Activated CD8-positive, alpha-beta memory T cell treated with anti-CD3 and anti-CD28 coated beads, Interleukin-2, amount 50 U/mL, for 1 hour (primary cell): ENCODE data around the gene CPA3.

Experiments
- DNase-seq: peaks from one replicate; pipeline ENCODE4 v3.0.0-alpha.2; 2020; ENCODE audit errors: extremely low read depth

The CPA3 gene

DNA sequence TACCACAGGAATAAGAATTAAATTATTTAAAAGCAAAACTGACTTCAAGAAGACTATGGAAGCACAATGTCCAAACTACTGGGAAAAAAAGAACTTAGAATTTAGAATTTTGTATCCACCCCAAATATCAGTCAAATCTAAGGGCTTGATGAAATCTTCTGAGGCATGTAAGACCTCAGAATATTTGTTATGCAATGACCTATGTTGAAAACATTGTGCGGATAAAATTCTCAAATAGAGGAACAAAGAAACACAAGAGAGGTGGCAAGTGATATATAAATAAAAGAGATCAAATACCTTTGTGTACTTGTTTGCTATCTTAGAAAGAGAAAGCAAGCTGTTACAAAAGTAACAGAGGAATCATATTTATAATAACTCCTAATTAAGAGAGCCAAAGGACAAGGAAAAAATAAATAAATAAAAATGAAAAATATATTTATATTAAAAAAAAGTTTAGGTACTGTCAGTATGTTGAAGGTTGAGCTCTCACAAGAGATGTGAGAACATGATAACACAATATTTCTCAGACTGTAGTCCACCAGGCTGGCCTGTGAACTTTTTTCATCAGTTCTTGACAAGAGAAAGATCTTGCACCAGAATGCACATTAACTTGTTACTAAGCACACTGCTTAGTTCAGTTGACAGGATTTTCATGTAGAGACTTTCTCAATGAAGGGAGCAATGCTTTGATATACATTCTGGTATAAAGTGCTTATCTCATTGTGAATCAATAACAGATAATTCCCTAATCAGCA lies 50.0 kb downstream of the CPA3 start:
- DNase-seq = no peak

GRCh38 chr3:148916132-148916531 lies 51.0 kb downstream of the CPA3 start:
- DNase-seq = no peak

DNA sequence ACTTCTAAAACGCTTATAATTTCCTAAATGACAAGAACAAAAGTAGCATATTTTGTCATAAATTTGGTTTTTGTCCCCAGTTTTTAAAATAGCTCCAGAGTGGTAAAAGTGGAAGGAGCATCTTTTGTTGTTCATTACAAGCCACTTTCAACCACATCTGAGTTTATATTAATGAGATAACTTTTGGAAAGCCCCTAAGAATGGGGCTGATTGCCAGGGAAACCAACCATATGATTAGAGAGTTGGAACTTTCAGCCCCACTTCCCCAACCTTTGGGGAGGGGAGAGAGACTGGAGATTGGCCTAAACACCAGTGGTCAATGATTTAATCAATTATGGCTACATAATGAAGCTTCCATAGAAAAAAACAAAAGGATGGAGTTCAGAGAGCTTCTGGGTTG lies 57.4 kb downstream of the CPA3 start:
- DNase-seq = no peak

DNA sequence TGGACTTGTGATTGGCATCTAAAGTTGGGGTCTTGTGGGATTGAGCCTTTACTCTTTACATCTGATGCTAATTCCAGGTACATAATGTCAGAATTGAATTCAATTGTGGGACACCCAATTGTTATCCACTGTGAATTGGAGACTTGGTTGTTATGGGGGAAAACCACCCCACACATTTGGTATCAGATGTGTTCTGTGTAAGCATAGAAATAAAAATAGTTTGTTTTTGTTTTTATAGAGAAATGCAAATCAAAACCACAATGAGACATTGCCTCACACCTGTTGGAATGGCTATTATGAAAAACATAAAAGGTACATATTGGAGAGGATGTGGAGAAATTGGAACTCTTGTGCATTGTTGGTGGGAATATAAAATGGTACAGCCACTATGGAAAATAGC lies 58.5 kb downstream of the CPA3 start:
- DNase-seq = no peak

DNA sequence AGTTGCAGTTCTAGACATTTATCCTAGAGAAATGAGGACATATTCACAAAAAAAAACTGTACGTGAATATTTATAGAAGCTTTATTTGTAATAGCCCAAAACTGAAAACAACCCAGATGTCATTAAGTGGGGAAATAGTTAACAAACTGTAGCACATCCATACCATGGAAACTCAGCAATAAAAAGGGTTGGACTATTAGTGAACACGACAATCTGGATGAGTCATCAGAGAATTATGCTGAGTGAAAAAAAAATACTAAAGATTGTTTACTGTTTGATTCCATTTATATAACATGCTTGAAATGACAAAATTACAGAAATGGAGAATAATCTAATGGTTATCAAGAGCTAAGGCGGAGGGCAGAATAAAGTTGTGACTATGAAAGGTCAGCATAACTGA lies 59.5 kb downstream of the CPA3 start:
- no peak for DNase-seq

DNA sequence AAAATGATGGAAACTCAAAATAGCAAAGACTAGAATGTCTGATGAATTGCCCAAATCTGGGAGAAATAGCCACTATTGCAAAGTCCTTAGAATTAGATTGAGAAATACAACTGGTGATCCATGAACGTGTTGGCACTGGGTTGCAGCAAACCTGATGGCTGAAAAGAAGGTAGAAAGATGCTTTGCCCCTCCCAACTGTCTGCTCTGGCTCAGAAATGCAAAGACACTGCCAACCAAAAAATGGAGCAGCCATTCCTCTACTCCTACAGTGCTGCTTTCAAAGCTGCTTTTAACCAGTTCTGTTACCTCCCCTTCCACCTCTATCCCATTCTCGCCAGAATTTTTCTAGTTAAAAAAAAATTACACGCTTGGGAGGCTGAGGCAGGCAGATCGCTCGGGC lies 60.7 kb downstream of the CPA3 start:
- no peak for DNase-seq

DNA sequence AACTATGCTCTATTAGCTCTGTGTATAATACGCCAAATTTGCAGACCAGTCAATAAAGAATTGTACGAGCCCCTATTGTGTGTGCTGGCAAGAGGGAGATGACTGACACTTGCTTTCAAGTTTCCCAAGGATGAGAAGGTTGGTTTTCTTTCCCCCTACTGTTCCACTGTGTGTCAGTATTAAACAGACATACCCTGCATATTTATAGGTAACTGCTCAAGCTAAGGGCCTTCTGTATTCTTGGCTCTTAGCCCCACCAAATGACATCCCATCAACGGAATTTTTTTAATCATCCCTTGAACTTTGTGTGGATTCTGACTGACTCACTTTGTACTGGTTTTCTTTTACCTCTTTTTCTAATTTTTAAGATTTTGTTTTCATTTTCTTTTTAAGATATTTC lies 65.7 kb downstream of the CPA3 start:
- DNase-seq = no peak

GRCh38 chr3:148931574-148931973 lies 66.5 kb downstream of the CPA3 start:
- no peak for DNase-seq

- no peak for DNase-seq
Measured at GRCh38 chr3:148932972-148933371, 67.9 kb downstream of the CPA3 start.

DNA sequence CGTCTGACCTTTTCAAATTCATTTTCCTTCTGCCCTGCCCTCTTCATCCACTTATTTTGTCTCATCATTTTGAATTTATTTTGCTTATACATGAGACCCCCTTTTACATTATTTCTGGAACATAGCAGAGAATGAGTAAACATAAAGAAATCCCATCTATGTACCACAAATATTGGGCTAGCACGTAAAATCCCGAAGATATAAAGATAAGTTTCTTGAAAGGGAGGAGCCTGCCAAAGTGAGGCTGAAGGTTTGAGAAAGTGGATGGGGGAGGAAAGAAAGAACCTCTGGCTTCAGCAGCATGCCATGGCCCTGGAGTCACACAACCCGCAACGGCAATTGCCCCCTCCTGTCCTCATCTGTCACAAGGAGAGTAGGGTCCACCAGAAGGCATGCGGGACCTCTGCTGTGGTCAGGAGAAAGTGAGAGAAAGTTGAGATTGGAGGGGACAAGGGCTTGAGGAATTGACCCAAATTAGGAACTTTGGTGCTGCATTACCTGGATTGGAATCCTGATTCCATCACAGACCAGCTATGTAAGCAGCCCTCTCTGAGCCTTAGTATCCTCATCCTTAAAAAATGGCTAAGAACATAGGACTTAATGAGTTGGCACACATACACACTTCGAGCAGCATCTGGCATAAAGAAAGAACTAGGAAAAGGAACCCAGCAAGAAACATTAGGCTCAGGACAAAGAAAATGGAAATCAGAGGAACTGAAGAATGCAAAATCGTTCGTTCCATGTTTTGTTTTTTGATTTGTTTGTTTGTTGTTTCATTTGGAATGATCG lies 72.6 kb downstream of the CPA3 start:
- DNase-seq = no peak

DNA sequence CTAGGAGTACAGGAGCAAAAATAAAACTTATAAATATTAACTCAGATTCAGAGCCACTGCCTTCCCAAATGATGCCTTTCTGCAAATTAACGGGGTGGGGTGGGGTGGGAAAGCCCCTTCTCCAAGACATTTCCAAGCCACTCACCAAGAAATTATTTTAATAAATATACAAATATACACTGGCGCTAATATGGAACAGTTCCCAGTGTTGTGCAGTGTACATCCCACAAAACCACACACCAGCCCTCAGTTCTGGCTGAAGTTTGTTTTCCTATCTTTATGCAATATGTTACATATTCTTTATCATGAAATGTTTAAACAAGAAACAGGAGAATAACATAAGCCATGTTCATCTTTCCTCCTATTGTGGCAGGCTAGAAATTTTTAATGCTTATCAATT lies 73.2 kb downstream of the CPA3 start:
- DNase-seq = no peak

GRCh38 chr3:148938936-148939335 lies 73.8 kb downstream of the CPA3 start:
- no peak for DNase-seq

- no peak for DNase-seq
Measured at GRCh38 chr3:148940983-148941382, 75.9 kb downstream of the CPA3 start.

GRCh38 chr3:148943506-148944205 lies 78.6 kb downstream of the CPA3 start:
- DNase-seq = no peak

DNA sequence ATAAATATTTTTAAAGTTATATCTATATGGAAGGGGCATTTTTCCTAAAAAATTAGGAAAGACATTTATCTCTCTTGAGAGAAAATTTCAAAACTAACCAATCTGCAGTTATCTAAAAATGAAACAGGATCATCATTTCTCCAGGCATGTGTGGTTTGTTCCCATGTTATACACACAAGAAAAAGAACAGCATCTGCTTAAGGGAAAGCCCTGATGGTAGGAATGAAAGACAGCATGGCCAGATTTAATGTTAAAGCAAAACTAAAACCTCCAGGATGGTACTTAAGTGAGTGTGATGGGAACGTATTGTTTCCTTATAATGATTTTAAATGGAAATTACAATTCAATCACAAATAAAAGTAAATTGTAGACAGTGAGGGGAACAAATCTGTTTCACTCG lies 80.0 kb downstream of the CPA3 start:
- DNase-seq = no peak
